AG04450 (cell line): ENCODE data around the gene COA7. TPM values are rescaled to one million over a fixed set of nuclear protein-coding genes. Genes with fewer than 3 reads are reported as not detected.

ENCODE experiments used
- CTCF ChIA-PET: fragments of 300-600, 350-600 bp; formaldehyde crosslinking; extraction: SDS; loops from one replicate; lab custom pipeline; 2022; ENCODE audit warnings: antibody characterized with exemption, inconsistent platforms; lab: Charles Lee
- POLR2A ChIA-PET: fragments of 350-600 bp; formaldehyde crosslinking; extraction: SDS; loops from one replicate; lab custom pipeline; 2021; ENCODE audit warnings: antibody characterized with exemption, inconsistent platforms; lab: Yijun Ruan, JAX
- DNase-seq: peaks from one replicate; pipeline ENCODE4 v3.0.0-alpha.2; 2011; ENCODE audit warnings: low read depth, low spot score
- H3K27ac ChIP-seq: one replicate; pipeline ENCODE4 v1.5.1; 2012; ENCODE audit warnings: low read depth, low read length, control low read depth
- H3K27me3 ChIP-seq: one replicate; pipeline ENCODE4 v1.6.0; 2012; ENCODE audit warnings: low read length; ENCODE audit not compliant: control insufficient read depth, insufficient read depth
- H3K4me3 ChIP-seq: 2 replicates; pipeline ENCODE4 v1.5.1; 2011; ENCODE audit warnings: mild to moderate bottlenecking, low read depth, low read length, control low read depth
- H3K9me3 ChIP-seq: 2 replicates; pipeline ENCODE4 v1.5.1; 2012; ENCODE audit warnings: low read length; ENCODE audit not compliant: control insufficient read depth, insufficient read depth
- polyA plus RNA-seq: library from polyadenylated mRNA; depleted of rRNA; stranded (reverse); fragments of >200 nt; gene quantifications from 2 replicates; pipeline ENCODE4 v1.2.3, GENCODE V29; 2011
- TF ChIP-seq, protein P1 (sequence below): IDR thresholded peaks from 2 replicates; pipeline ENCODE4 v1.5.1; 2011; ENCODE audit warnings: low read depth, low read length, control low read depth, inconsistent platforms

Gene COA7
- polyA plus RNA-seq, 1 experiment = 12.0 TPM

DNA sequence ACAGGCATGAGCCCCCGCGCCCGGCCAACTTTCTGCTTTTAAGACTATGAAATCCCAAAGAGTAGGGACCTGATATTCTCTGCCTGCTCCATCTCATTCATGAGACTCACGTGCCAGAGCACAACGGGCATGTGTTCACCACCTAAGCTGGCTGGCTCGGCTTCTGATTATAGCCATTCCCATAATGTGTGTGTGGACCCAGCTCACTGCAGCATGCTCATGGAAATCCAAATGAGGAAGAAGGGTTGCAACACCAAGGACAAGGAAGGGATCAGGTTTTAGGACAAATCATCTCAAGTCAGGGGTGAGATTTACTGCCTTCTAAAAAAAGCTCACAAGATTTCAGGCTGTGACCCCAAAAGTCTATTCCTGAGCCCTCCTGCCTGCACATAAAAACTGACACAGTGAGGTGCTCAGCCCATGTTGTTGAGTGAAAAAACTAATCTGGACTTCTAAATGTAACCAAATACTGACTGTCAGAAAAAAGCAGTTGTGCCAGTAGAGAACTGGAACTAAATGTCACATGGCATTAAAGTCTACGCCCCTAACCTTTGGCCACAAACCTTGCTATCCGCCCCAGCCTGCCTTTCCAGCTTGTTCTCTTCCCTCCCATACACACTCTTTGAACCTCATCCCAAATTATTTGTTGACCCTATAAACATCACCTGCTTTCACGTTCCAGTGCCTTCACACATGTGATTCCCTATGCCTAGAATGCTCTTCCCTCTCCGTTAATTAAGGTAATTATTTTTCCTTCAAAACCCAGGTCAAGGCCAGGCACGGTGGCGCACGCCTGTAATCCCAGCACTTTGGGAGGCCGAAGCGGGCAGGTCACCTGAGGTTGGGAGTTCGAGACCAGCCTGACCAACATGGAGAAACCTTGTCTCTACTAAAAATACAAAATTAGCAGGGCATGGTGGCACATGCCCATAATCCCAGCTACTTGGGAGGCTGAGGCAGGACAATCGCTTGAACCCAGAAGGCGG lies 9.1 kb upstream of the COA7 start:
- no peak overlapping the region for H3K4me3 ChIP-seq
- CTCF ChIA-PET = no interaction called here
- no peak for DNase-seq
- H3K9me3 ChIP-seq = no peaks in the 10 kb centered on the region
- no peak overlapping the region for H3K27ac ChIP-seq
- TF ChIP-seq, protein P1, sequence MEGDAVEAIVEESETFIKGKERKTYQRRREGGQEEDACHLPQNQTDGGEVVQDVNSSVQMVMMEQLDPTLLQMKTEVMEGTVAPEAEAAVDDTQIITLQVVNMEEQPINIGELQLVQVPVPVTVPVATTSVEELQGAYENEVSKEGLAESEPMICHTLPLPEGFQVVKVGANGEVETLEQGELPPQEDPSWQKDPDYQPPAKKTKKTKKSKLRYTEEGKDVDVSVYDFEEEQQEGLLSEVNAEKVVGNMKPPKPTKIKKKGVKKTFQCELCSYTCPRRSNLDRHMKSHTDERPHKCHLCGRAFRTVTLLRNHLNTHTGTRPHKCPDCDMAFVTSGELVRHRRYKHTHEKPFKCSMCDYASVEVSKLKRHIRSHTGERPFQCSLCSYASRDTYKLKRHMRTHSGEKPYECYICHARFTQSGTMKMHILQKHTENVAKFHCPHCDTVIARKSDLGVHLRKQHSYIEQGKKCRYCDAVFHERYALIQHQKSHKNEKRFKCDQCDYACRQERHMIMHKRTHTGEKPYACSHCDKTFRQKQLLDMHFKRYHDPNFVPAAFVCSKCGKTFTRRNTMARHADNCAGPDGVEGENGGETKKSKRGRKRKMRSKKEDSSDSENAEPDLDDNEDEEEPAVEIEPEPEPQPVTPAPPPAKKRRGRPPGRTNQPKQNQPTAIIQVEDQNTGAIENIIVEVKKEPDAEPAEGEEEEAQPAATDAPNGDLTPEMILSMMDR = no peak
- no peaks in the 10 kb centered on the region for H3K27me3 ChIP-seq
- POLR2A ChIA-PET = no interaction called here

DNA sequence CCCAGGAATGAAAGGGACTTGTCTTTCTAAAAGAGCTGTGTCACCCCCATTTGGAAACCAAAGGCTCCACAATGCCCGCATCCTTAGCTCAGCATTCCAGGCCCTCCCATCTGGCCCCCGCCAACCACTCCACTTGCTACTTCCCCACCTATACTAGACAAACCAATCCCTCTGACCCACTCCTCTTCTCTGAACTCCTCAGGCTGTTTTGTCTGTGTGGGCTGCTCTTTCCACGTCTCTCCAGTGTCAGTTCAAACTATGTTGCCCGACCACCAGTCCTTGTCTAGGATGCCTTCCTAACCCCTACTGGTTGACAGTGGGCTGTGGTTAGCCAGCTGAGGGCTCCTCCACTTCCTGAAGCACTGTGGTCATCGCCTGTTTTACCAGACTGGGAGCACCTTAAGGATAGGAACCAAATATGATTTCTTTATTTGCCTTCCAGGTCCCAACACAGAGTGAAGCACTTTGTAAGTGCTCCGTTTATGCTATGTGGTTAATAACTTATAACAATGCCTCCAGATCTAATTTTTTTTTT lies 8.1 kb upstream of the COA7 start:
- ChIA-PET POLR2A (no interaction called here), CTCF (no interaction called here)
- no peak for DNase-seq
- H3K27ac ChIP-seq = no peak overlapping the region
- H3K27me3 ChIP-seq = no peaks in the 10 kb centered on the region
- no peak overlapping the region for H3K4me3 ChIP-seq
- TF ChIP-seq, protein P1 = no peak
- H3K9me3 ChIP-seq = no peaks in the 10 kb centered on the region

DNA sequence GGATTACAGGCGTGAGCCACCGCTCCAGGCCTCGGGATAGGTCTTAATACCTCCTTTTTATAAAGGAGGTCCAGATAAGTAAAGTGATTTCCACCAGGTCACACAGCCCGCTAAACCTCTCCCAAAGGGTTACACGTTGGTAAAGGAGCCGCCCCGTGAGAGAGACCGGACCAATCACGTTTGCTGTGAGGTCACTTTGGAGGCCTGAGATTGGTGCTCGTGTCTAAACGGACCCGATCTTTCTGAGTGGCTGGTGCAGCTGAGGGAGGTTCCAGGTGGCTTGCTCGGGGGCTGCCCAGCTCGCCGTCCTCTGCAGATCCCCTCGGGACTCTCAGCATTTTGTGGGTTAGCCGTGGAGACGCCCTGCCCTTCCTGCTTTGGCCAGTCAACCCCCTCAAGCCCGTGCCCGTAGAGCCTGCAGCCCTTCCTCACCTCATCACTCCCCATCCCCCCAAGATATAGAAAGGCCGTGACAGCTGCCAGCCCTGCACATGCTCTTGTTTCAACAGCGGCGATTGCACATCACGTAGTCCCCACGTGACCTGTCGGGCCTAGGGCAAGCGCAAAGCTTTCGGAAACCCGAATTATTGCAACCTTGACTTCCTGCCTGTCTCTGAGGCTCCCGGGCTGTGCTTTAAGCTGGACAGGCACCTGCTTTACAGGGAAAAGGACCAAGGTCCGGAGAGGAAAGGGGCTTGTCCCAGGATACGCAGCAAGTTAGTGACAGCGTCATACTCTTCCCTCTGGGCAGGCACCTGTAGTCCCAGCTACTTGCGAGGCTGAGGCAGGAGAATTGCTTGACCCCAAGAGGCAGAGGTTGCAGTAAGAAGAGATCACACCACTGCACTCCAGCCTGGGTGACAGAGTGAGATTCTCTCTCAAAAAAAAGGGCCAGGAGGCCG lies 5.0 kb upstream of the COA7 start:
- TF ChIP-seq, protein P1 = no peak

DNA sequence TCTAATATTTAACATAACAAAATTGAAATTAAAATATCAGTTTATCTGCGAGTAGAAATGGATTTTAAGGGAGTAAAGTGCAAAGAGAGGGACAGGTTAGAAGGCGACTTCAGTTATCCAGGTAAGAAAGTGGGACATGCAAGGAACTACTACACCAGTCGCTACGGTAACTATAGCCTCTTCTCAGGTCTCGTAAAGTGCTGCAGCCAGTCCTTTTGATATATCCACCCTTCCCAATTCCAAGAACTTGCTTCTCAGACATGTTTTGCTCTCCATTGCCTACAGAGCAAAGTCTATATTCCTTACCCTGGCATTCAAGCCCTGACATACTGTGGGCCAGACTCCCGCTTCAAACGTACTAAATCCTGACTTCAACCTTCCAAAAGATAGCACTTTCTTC lies 2.5 kb downstream of the COA7 start:
- CTCF ChIA-PET = interaction anchor here (0.7 to 1.0 kb wide), 2 partner anchors 11 to 348 kb away, joined by 3 to 4 read pairs; no protein-coding TSS in a partner anchor

More for the DNA sequence above, 5.0 kb upstream of the COA7 start:
- no peak for DNase-seq
- peak overlapping the region; percentile 66 for H3K4me3 ChIP-seq
- CTCF ChIA-PET = interaction anchor here (0.5 to 0.6 kb wide), 3 partner anchors 22 to 195 kb away, joined by 3 to 8 read pairs (median 5); no protein-coding TSS in a partner anchor
- POLR2A ChIA-PET = interaction anchor here (0.6 to 1.6 kb wide), 3 partner anchors 23 to 221 kb away, joined by 3 to 5 read pairs (median 4); partner anchors contain the start of gene ZYG11B
- peak overlapping the region; percentile 52 for H3K27ac ChIP-seq
- no peaks in the 10 kb centered on the region; the same call in 1 of the 2 replicates for H3K9me3 ChIP-seq
- no peaks in the 10 kb centered on the region for H3K27me3 ChIP-seq

More for the DNA sequence above, 2.5 kb downstream of the COA7 start:
- POLR2A ChIA-PET = no interaction called here
- no peak for DNase-seq
- H3K9me3 ChIP-seq = no peaks in the 10 kb centered on the region; the same call in 1 of the 2 replicates
- TF ChIP-seq, protein P1 = no peak
- no peaks in the 10 kb centered on the region for H3K27me3 ChIP-seq
- no peak overlapping the region for H3K4me3 ChIP-seq
- no peak overlapping the region for H3K27ac ChIP-seq
